ENCODE measurements around the gene SLC47A1.
"Not testable (repeated sequence)": the region's sequence is repeated elsewhere in the genome, so short reads cannot be mapped to it uniquely, and the experiment has no call there.

SLC47A1 gene

GRCh38 chr17:19558946-19559345, 25.3 kb downstream of the SLC47A1 start:
- DNase-seq: no peak

GRCh38 chr17:19561697-19562318, 28.2 kb downstream of the SLC47A1 start:
- no peak for DNase-seq

GRCh38 chr17:19565817-19566575, 32.3 kb downstream of the SLC47A1 start:
- no peak for DNase-seq

- no peak for DNase-seq
Measured at GRCh38 chr17:19567216-19568015, 33.8 kb downstream of the SLC47A1 start.

GRCh38 chr17:19568016-19568350, 34.3 kb downstream of the SLC47A1 start:
- no peak for DNase-seq

- no peak for DNase-seq
Measured at GRCh38 chr17:19569785-19570543, 36.3 kb downstream of the SLC47A1 start.

GRCh38 chr17:19570544-19571062, 36.9 kb downstream of the SLC47A1 start:
- no peak for DNase-seq

- no peak for DNase-seq
Measured at GRCh38 chr17:19573075-19573474, 39.4 kb downstream of the SLC47A1 start.

- no peak for DNase-seq
Measured at GRCh38 chr17:19574956-19575355, 41.3 kb downstream of the SLC47A1 start.

- no peak for DNase-seq
Measured at GRCh38 chr17:19578545-19578944, 44.9 kb downstream of the SLC47A1 start.

GRCh38 chr17:19579192-19579761, 45.6 kb downstream of the SLC47A1 start:
- DNase-seq: no peak

- DNase-seq: no peak
Measured at GRCh38 chr17:19579867-19580565, 46.4 kb downstream of the SLC47A1 start.

GRCh38 chr17:19580566-19580920, 46.9 kb downstream of the SLC47A1 start:
- not testable (repeated sequence) for DNase-seq

GRCh38 chr17:19582152-19582551, 48.5 kb downstream of the SLC47A1 start:
- not testable (repeated sequence) for DNase-seq

- DNase-seq: no peak
Measured at GRCh38 chr17:19583871-19584270, 50.2 kb downstream of the SLC47A1 start.

- DNase-seq: no peak
Measured at GRCh38 chr17:19590451-19590850, 56.8 kb downstream of the SLC47A1 start.

- no peak for DNase-seq
Measured at GRCh38 chr17:19590912-19591551, 57.4 kb downstream of the SLC47A1 start.

GRCh38 chr17:19592316-19592715, 58.7 kb downstream of the SLC47A1 start:
- no peak for DNase-seq

GRCh38 chr17:19596869-19597268, 63.2 kb downstream of the SLC47A1 start:
- DNase-seq: no peak

- no peak for DNase-seq
Measured at GRCh38 chr17:19610311-19610710, 76.7 kb downstream of the SLC47A1 start.

GRCh38 chr17:19610879-19611278, 77.2 kb downstream of the SLC47A1 start:
- no peak for DNase-seq
